Progenitor cell of endocrine pancreas (in vitro differentiated cells): ENCODE results near the gene TIMM17B. TPM values are rescaled to one million over a fixed set of nuclear protein-coding genes. Genes with fewer than 3 reads are reported as not detected.

ENCODE experiments used
- DNase-seq: peaks from one replicate; pipeline ENCODE4 v3.0.0; 2021; ENCODE audit warnings: low spot score; ENCODE audit not compliant: unreplicated experiment
- H3K27ac Mint-ChIP-seq: 2 replicates; pipeline ENCODE4 v1.8.0; 2021; ENCODE audit warnings: mild to moderate bottlenecking, moderate library complexity, mixed read lengths
- H3K27me3 Mint-ChIP-seq: 2 replicates; pipeline ENCODE4 v1.8.0; 2021; ENCODE audit warnings: mixed read lengths
- H3K36me3 Mint-ChIP-seq: 2 replicates; pipeline ENCODE4 v1.8.0; 2022; ENCODE audit warnings: mixed read lengths; ENCODE audit not compliant: insufficient read depth
- H3K4me1 Mint-ChIP-seq: 2 replicates; pipeline ENCODE4 v1.8.0; 2021; ENCODE audit warnings: low read depth, mixed read lengths
- H3K4me3 Mint-ChIP-seq: 2 replicates; pipeline ENCODE4 v1.8.0; 2021; ENCODE audit warnings: low read depth, mild to moderate bottlenecking, moderate library complexity, mixed read lengths
- H3K9me3 Mint-ChIP-seq: 2 replicates; pipeline ENCODE4 v1.8.0; 2021; ENCODE audit warnings: low read depth, mixed read lengths
- total RNA-seq: library from RNA; stranded (reverse); gene quantifications from 2 replicates; pipeline ENCODE4 v1.2.1, GENCODE V29; 2021
- TF ChIP-seq, protein P1 (sequence below): fragments of 200-600 bp; sonication (generic); IDR thresholded peaks from one replicate; pipeline ENCODE4 v1.5.0; 2021; ENCODE audit warnings: antibody characterized with exemption, mild to moderate bottlenecking; ENCODE audit not compliant: unreplicated experiment

The TIMM17B gene
- total RNA-seq, 1 donor from 2014 or later, result 68.1 TPM

DNA sequence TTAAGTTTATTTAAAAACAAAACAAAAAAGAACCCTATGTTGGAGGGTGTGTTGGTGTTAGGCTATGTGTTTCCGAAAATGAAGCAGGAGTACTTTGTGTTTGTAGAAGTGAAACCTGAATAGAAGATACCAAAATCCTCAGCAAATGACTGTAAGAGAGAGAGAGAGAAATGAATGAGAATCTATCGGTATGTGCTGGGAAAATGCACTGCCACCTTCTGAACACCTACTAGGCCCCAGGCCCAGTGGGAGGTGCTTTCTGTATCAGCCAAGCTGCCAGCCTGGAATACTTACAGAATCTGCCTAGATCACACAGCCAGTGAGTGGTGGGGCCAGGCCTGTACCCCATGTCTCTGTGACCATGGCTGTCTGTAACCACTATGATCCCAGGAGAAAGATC, 36.2 kb upstream of the TIMM17B start:
- peaks cover 9% of the 10 kb centered on the region for H3K9me3 Mint-ChIP-seq
- no peaks in the 10 kb centered on the region for H3K27me3 Mint-ChIP-seq
- TF ChIP-seq, protein P1, sequence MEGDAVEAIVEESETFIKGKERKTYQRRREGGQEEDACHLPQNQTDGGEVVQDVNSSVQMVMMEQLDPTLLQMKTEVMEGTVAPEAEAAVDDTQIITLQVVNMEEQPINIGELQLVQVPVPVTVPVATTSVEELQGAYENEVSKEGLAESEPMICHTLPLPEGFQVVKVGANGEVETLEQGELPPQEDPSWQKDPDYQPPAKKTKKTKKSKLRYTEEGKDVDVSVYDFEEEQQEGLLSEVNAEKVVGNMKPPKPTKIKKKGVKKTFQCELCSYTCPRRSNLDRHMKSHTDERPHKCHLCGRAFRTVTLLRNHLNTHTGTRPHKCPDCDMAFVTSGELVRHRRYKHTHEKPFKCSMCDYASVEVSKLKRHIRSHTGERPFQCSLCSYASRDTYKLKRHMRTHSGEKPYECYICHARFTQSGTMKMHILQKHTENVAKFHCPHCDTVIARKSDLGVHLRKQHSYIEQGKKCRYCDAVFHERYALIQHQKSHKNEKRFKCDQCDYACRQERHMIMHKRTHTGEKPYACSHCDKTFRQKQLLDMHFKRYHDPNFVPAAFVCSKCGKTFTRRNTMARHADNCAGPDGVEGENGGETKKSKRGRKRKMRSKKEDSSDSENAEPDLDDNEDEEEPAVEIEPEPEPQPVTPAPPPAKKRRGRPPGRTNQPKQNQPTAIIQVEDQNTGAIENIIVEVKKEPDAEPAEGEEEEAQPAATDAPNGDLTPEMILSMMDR, result no peak
- H3K36me3 Mint-ChIP-seq, result peaks cover 13% of the 10 kb centered on the region
- no peak overlapping the region for H3K27ac Mint-ChIP-seq
- H3K4me3 Mint-ChIP-seq, result no peak overlapping the region
- H3K4me1 Mint-ChIP-seq, result no peaks in the 10 kb centered on the region
- no peak for DNase-seq

DNA sequence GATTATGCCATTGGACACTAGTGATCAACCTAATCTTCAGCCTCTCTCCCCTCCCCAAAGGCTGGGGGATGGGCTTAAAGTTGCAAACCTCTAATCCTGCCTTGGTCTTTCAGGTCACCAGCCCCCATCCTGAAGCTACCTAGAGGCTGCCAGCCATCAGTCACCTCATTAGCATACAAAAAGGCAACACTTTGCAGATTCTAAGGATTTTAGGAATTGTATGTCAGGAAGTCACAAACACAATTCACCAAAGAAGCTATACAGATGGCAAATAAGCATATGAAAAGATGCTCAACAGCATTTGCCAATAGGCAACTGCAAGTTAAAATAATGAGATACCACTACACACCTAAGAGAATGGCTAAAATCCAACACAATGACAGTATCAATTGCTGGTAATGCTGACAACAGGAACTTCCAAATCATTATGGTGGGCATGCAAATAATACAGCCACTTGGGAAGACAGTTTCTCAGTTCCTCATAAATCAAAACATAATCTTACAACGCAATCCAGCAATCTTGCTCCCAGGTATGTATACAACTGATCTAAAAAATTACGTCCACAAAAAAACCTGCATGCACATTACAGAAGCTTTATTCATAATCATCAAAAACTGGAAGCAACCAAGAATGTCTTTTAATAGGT, 30.3 kb upstream of the TIMM17B start:
- TF ChIP-seq, protein P1, result no peak
- Mint-ChIP-seq H3K4me1 (peaks cover 2% of the 10 kb centered on the region), H3K4me3 (no peak overlapping the region), H3K27me3 (no peaks in the 10 kb centered on the region), H3K36me3 (peaks cover 18% of the 10 kb centered on the region), H3K27ac (no peak overlapping the region), H3K9me3 (peaks cover 13% of the 10 kb centered on the region)
- DNase-seq, result no peak

DNA sequence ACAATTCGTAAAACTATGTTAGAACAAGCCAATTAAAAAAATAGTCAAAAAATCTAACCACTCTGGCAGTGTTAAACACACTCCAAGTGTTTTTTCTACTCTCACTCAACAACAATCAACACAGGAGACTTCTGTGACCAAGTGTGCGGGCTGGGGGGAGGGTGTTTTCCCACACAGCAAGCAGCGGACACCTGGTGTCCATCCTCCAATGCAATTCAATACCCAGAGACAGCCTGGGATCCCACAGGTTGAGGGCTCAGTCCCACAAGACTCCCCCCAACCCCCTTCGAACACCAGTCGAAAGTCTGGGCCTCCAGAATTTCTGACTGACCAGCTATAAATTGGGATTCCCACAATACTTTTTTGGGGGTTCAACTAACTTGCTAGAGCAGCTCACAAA, 29.6 kb upstream of the TIMM17B start:
- H3K4me1 Mint-ChIP-seq, result peaks cover 2% of the 10 kb centered on the region
- no peak for DNase-seq
- TF ChIP-seq, protein P1, result no peak
- H3K36me3 Mint-ChIP-seq, result peaks cover 17% of the 10 kb centered on the region
- no peak overlapping the region for H3K4me3 Mint-ChIP-seq
- peaks cover 12% of the 10 kb centered on the region for H3K9me3 Mint-ChIP-seq
- no peak overlapping the region for H3K27ac Mint-ChIP-seq
- H3K27me3 Mint-ChIP-seq, result no peaks in the 10 kb centered on the region

DNA sequence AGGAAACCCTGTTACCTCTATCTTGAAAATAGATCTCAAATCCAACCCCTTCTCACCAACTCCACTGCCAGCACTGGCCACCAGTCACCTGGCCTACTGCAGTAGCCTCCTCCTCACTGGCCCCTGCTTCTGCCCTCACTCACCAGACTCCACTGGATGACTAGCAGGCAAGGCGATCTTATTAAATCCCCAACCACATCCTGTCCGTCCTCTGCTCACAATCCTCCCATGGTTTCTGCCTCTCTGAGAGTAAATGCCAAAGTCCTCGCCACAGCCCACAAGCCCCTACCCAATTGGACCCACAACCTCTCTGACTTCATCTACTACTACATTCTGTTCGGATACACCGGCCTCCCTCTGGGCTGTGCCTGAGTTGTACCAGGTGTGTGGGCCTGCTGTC, 26.7 kb upstream of the TIMM17B start:
- H3K4me1 Mint-ChIP-seq, result peaks cover 9% of the 10 kb centered on the region
- H3K9me3 Mint-ChIP-seq, result peaks cover 13% of the 10 kb centered on the region
- H3K36me3 Mint-ChIP-seq, result peaks cover 12% of the 10 kb centered on the region
- no peak overlapping the region for H3K4me3 Mint-ChIP-seq
- H3K27me3 Mint-ChIP-seq, result no peaks in the 10 kb centered on the region
- H3K27ac Mint-ChIP-seq, result no peak overlapping the region
- TF ChIP-seq, protein P1, result no peak
- no peak for DNase-seq

DNA sequence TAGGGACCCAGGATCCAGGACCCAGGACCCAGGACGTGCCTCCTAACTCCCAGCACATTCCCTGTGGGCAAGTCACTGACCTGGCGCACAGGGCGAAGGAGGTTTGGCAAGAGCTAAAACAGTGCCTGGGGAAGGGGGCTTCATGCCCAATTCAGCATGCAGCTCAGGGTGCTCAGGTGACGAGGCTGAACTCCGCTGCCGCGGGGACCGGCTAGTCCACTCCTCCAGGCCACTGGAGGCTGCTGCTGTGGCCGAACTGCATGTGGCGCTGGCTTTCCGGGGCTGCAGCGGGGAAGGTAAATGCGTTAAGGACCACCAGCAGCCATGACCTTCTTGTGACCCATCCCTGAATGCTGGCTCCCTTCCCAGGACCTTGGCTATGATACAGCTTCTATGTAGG, 26.2 kb upstream of the TIMM17B start:
- Mint-ChIP-seq H3K36me3 (peaks cover 12% of the 10 kb centered on the region), H3K27ac (no peak overlapping the region), H3K9me3 (peaks cover 13% of the 10 kb centered on the region), H3K4me1 (peaks cover 9% of the 10 kb centered on the region), H3K4me3 (no peak overlapping the region), H3K27me3 (no peaks in the 10 kb centered on the region)
- DNase-seq, result no peak
- TF ChIP-seq, protein P1, result no peak
